Measurements from ENCODE around the gene ZNF367. TPM values are rescaled to one million over a fixed set of nuclear protein-coding genes. Genes with fewer than 3 reads are reported as not detected.
A peak's percentile ranks its signal among the peaks of the same experiment; 100 is the strongest.

The ZNF367 gene
- total and polyA plus RNA-seq, 9 of the 15 experiments (the other 6 are each of a cell fraction or from before 2014, with no cell fraction given), result 2.7 to 14.4 (median 10.0) TPM

GRCh38 chr9:96413302-96414221 is 4.6 kb downstream of the ZNF367 start (continued):
- TF ChIP-seq ZBTB26 (CRISPR knock-in tag; IDR thresholded peaks at IDR 0.05) (no peak), HEY1 (CRISPR knock-in tag; IDR thresholded peaks at IDR 0.05; ENCODE audit: borderline replicate concordance) (no peak), CEBPG (CRISPR knock-in tag; IDR thresholded peaks at IDR 0.05) (no peak), CEBPG (tag; conservative IDR thresholded peaks at IDR 0.05 in 1 of 2, IDR thresholded peaks at IDR 0.05 in 1 of 2) (no peak), KLF10 (CRISPR knock-in tag; IDR thresholded peaks at IDR 0.05) (no peak), MCM2 (IDR thresholded peaks at IDR 0.05; ENCODE audit: low read depth) (no peak), NBN (IDR thresholded peaks at IDR 0.05; ENCODE audit: low read depth) (no peak), POLR2AphosphoS5 (IDR thresholded peaks at IDR 0.05; ENCODE audit: control insufficient read depth, insufficient read depth, low read depth, low read length) (0 out of 2 replicates have a peak, but pooled peaks have one; percentile 15), SNAPC5 (CRISPR knock-in tag; IDR thresholded peaks at IDR 0.05) (no peak), HBP1 (CRISPR knock-in tag; IDR thresholded peaks at IDR 0.05) (no peak), NFXL1 (CRISPR knock-in tag; IDR thresholded peaks at IDR 0.05) (no peak), ATF7 (IDR thresholded peaks at IDR 0.05) (peak; percentile 29; the same call in 1 of the 2 replicates), ZEB2 (IDR thresholded peaks at IDR 0.05) (no peak), JUNB (CRISPR knock-in tag; conservative IDR thresholded peaks at IDR 0.05) (no peak), ERF (CRISPR knock-in tag; IDR thresholded peaks at IDR 0.05) (peak; percentile 31; the same call in 1 of the 2 replicates), POU5F1 (IDR thresholded peaks at IDR 0.05; ENCODE audit: borderline replicate concordance, low read depth, low read length, partially characterized antibody) (no peak), TCFL5 (CRISPR knock-in tag; conservative IDR thresholded peaks at IDR 0.05) (no peak)

Measured in K562 (cell line).